HepG2 (cell line): ENCODE data around the gene PCBP1. TPM values are rescaled to one million over a fixed set of nuclear protein-coding genes. Genes with fewer than 3 reads are reported as not detected.

Experiments used
- ATRX ChIP-seq: sonication (generic); formaldehyde crosslinking; IDR thresholded peaks from 2 replicates; pipeline ENCODE4 v1.4.0; 2020; ENCODE audit warnings: missing genetic modification reagents, borderline replicate concordance
- BRD4 ChIP-seq: sonication (generic); formaldehyde crosslinking; IDR thresholded peaks from 2 replicates; pipeline ENCODE4 v1.4.0; 2020; ENCODE audit warnings: missing genetic modification reagents
- CBX5 ChIP-seq: sonication (generic); formaldehyde crosslinking; IDR thresholded peaks from 2 replicates; pipeline ENCODE4 v1.4.0; 2020; ENCODE audit warnings: missing genetic modification reagents, borderline replicate concordance
- ELF3 ChIP-seq: IDR thresholded peaks from 2 replicates; pipeline ENCODE4 v1.6.1; 2016; ENCODE audit warnings: missing genetic modification reagents, missing compliant biosample characterization
- FOXJ3 ChIP-seq: sonication (generic); formaldehyde crosslinking; IDR thresholded peaks from 2 replicates; pipeline ENCODE4 v1.4.0; 2020; ENCODE audit warnings: missing genetic modification reagents, mild to moderate bottlenecking, borderline replicate concordance
- GABPA ChIP-seq, 2 experiments: IDR thresholded peaks; 2 replicates each; pipeline ENCODE4 v1.6.1; 2011 to 2016; ENCODE audit warnings: low read depth in 2 of 2, low read length in 1 of 2, missing biosample characterization in 1 of 2, missing genetic modification characterization in 1 of 2
- GATAD2A ChIP-seq: IDR thresholded peaks from 2 replicates; pipeline ENCODE4 v1.6.1; 2016
- GFI1 ChIP-seq: sonication (generic); formaldehyde crosslinking; IDR thresholded peaks from 2 replicates; pipeline ENCODE4 v1.5.0; 2020; ENCODE audit warnings: missing genetic modification reagents, mild to moderate bottlenecking, borderline replicate concordance
- HOXA3 ChIP-seq: sonication (generic); formaldehyde crosslinking; IDR thresholded peaks from 2 replicates; pipeline ENCODE4 v1.5.0; 2020; ENCODE audit warnings: missing genetic modification reagents
- MAFK ChIP-seq, 2 experiments: IDR thresholded peaks in 1 of 2; conservative IDR thresholded peaks in 1 of 2; 2 replicates each; pipeline ENCODE4 v1.6.1; 2011; ENCODE audit warnings: improper control_type of control experiment in 2 of 2, low read length in 2 of 2
- NR2F6 ChIP-seq, 2 experiments: IDR thresholded peaks; 2 replicates each; pipeline ENCODE4 v1.6.1; 2016; ENCODE audit warnings: antibody characterized with exemption in 1 of 2, mild to moderate bottlenecking in 1 of 2
- RCOR2 ChIP-seq: IDR thresholded peaks from 2 replicates; pipeline ENCODE4 v1.6.1; 2016; ENCODE audit warnings: missing biosample characterization, missing genetic modification reagents
- RXRA ChIP-seq: sonication (generic); formaldehyde crosslinking; IDR thresholded peaks from 2 replicates; pipeline ENCODE4 v1.5.1; 2020; ENCODE audit warnings: missing genetic modification reagents
- SAP130 ChIP-seq: IDR thresholded peaks from 2 replicates; pipeline ENCODE4 v1.6.1; 2016; ENCODE audit warnings: low read depth
- ZFP36L2 ChIP-seq: sonication (generic); formaldehyde crosslinking; IDR thresholded peaks from 2 replicates; pipeline ENCODE4 v1.4.0; 2020; ENCODE audit warnings: missing genetic modification reagents
- ZFX ChIP-seq: sonication (generic); formaldehyde crosslinking; IDR thresholded peaks from 2 replicates; pipeline ENCODE4 v1.4.0; 2020; ENCODE audit warnings: mild to moderate bottlenecking, low read depth, missing genetic modification reagents, moderate library complexity
- ZFY ChIP-seq: sonication (generic); formaldehyde crosslinking; IDR thresholded peaks from 2 replicates; pipeline ENCODE4 v1.4.0; 2020; ENCODE audit warnings: missing genetic modification reagents
- ZMYM4 ChIP-seq: sonication (generic); formaldehyde crosslinking; IDR thresholded peaks from 2 replicates; pipeline ENCODE4 v1.8.1; 2023; ENCODE audit warnings: mild to moderate bottlenecking, missing genetic modification reagents
- ZNF264 ChIP-seq: sonication (generic); formaldehyde crosslinking; IDR thresholded peaks from 2 replicates; pipeline ENCODE4 v1.4.0; 2020; ENCODE audit warnings: missing genetic modification reagents
- ZNF282 ChIP-seq: fragments of 450-650 bp; IDR thresholded peaks from 2 replicates; pipeline ENCODE4 v1.6.1; 2018; ENCODE audit not compliant: partially characterized antibody
- ZNF331 ChIP-seq: sonication (generic); formaldehyde crosslinking; IDR thresholded peaks from 2 replicates; pipeline ENCODE4 v1.4.0; 2020; ENCODE audit warnings: missing genetic modification reagents
- ZNF605 ChIP-seq: sonication (generic); formaldehyde crosslinking; IDR thresholded peaks from 2 replicates; pipeline ENCODE4 v1.8.0; 2022; ENCODE audit warnings: mild to moderate bottlenecking, missing genetic modification reagents
- ZNF7 ChIP-seq: IDR thresholded peaks from 2 replicates; pipeline ENCODE4 v1.6.1; 2016; ENCODE audit warnings: missing biosample characterization, missing genetic modification reagents
- ZNF790 ChIP-seq: sonication (generic); formaldehyde crosslinking; IDR thresholded peaks from 2 replicates; pipeline ENCODE4 v1.8.0; 2022; ENCODE audit warnings: missing genetic modification reagents, mild to moderate bottlenecking, borderline replicate concordance
- polyA plus RNA-seq, 8 experiments: library from polyadenylated mRNA; depleted of rRNA in 3 of 8; stranded (reverse) in 7 of 8; unstranded in 1 of 8; fragments of >200 nt; fragmentation: Illumina TruSeq in 4 of 8; extraction: Trizol in 4 of 8; gene quantifications; 2 replicates each; pipeline versions ENCODE4 v1.2.1 to v1.2.3, GENCODE V29; 2011 to 2016; ENCODE audit warnings: low read depth in 4 of 8, missing spikeins in 1 of 8, mixed read lengths in 1 of 8; ENCODE audit not compliant: insufficient read depth in 1 of 8
- total RNA-seq, 5 experiments: library from RNA; depleted of rRNA; stranded (reverse); fragments of >200 nt; fragmentation: Illumina TruSeq; extraction: Trizol; gene quantifications; 2 replicates each; pipeline ENCODE4 v1.2.3, GENCODE V29; 2016; ENCODE audit warnings: low read depth in 1 of 5
- TF ChIP-seq, protein P1 (sequence below): sonication (generic); formaldehyde crosslinking; IDR thresholded peaks from 2 replicates; pipeline ENCODE4 v1.4.0; 2020; ENCODE audit warnings: missing genetic modification reagents
- TF ChIP-seq, protein P2 (sequence below): sonication (generic); formaldehyde crosslinking; conservative IDR thresholded peaks from 2 replicates; pipeline ENCODE4 v1.4.0; 2020; ENCODE audit warnings: missing genetic modification reagents

PCBP1 gene
- total and polyA plus RNA-seq, 2 of the 13 experiments (the other 11 are each of a cell fraction or from before 2014, with no cell fraction given) = 32.0 to 137 TPM

DNA sequence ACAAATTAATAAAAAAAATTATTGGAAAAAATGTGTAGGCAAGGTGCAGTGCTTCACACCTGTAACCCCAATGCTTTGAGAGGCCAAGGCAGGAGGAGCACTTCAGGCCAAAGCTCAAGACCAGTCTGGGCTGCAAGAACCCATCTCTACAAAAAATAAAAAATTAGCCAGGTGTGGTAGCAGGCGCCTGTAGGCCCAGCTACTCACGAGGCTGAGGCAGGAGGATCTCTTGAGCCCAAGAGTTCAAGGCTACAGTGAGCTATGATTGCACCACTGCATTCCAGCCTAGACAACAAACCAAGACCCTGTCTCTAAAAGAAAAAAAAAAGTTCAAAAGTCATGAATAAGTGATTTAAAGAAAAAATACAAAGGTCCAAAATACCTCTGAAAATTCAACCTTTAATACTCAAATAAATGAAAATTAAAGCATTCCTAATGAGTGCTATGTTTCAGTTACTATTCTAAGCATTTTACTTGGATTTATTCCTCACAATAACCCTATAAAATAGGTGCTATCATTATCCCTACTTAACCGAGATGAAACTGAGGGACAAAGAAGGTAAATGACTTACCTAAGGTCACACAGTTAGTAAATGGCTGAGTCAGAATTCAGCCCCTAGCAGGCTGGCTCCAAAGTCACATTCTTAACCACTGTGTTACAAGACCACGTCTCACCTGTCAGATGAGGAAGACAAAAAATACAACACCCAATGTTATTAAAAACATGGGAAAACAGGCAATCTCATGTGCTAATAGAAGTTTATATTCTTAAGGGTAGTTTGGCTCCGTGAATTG, 36.4 kb upstream of the PCBP1 start (continued):
- TF ChIP-seq, protein P1, sequence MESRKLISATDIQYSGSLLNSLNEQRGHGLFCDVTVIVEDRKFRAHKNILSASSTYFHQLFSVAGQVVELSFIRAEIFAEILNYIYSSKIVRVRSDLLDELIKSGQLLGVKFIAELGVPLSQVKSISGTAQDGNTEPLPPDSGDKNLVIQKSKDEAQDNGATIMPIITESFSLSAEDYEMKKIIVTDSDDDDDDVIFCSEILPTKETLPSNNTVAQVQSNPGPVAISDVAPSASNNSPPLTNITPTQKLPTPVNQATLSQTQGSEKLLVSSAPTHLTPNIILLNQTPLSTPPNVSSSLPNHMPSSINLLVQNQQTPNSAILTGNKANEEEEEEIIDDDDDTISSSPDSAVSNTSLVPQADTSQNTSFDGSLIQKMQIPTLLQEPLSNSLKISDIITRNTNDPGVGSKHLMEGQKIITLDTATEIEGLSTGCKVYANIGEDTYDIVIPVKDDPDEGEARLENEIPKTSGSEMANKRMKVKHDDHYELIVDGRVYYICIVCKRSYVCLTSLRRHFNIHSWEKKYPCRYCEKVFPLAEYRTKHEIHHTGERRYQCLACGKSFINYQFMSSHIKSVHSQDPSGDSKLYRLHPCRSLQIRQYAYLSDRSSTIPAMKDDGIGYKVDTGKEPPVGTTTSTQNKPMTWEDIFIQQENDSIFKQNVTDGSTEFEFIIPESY = peak; percentile 32; the same call in 1 of the 2 replicates
- no peak for TF ChIP-seq BRD4 (CRISPR knock-in tag)
- TF ChIP-seq ZNF790 (CRISPR knock-in tag) = no peak
- TF ChIP-seq ZNF264 = 0 out of 2 replicates have a peak, but pooled peaks have one; percentile 36
- peak; percentile 79; the same call in 1 of the 2 replicates for TF ChIP-seq FOXJ3 (CRISPR knock-in tag)
- peak; percentile 48; the same call in 1 of the 2 replicates for TF ChIP-seq GFI1
- TF ChIP-seq SAP130 (CRISPR knock-in tag) = peak; percentile 36; the same call in 1 of the 2 replicates
- TF ChIP-seq ZFY (CRISPR knock-in tag) = peak; percentile 60
- peak; percentile 67; the same call in 1 of the 2 replicates for TF ChIP-seq CBX5 (CRISPR knock-in tag)
- TF ChIP-seq ZNF282 = no peak
- peak; percentile 73; the same call in 1 of the 2 replicates for TF ChIP-seq RXRA (CRISPR knock-in tag)
- TF ChIP-seq GATAD2A (CRISPR knock-in tag) = peak; percentile 68
- peak; percentile 79 for TF ChIP-seq RCOR2
- TF ChIP-seq, protein P2, sequence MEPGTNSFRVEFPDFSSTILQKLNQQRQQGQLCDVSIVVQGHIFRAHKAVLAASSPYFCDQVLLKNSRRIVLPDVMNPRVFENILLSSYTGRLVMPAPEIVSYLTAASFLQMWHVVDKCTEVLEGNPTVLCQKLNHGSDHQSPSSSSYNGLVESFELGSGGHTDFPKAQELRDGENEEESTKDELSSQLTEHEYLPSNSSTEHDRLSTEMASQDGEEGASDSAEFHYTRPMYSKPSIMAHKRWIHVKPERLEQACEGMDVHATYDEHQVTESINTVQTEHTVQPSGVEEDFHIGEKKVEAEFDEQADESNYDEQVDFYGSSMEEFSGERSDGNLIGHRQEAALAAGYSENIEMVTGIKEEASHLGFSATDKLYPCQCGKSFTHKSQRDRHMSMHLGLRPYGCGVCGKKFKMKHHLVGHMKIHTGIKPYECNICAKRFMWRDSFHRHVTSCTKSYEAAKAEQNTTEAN (CRISPR knock-in tag) = no peak
- TF ChIP-seq ZFP36L2 = no peak
- TF ChIP-seq MAFK (conservative IDR thresholded peaks at IDR 0.05 in 1 of 2, IDR thresholded peaks at IDR 0.05 in 1 of 2; ENCODE audit: low read length in 2 of 2) = peak in 1 of 2 experiments; percentile 27; a peak in 1 of 4 replicates
- TF ChIP-seq ZNF331 = peak; percentile 70; the same call in 1 of the 2 replicates
- no peak for TF ChIP-seq ELF3
- peak; percentile 67 for TF ChIP-seq NR2F6 (IDR thresholded peaks at IDR 0.05)
- TF ChIP-seq NR2F6 (CRISPR knock-in tag; IDR thresholded peaks at IDR 0.05) = peak; percentile 79; the same call in 1 of the 2 replicates
- TF ChIP-seq GABPA (IDR thresholded peaks at IDR 0.05; ENCODE audit: low read depth, low read length) = no peak
- TF ChIP-seq GABPA (CRISPR knock-in tag; IDR thresholded peaks at IDR 0.05; ENCODE audit: low read depth) = 0 out of 2 replicates have a peak, but pooled peaks have one; percentile 12
- no peak for TF ChIP-seq ATRX (CRISPR knock-in tag)
- 0 out of 2 replicates have a peak, but pooled peaks have one; percentile 42 for TF ChIP-seq ZMYM4 (CRISPR knock-in tag)
- TF ChIP-seq HOXA3 (CRISPR knock-in tag) = peak; percentile 49; the same call in 1 of the 2 replicates
- TF ChIP-seq ZNF605 (CRISPR knock-in tag) = no peak
- peak; percentile 45; the same call in 1 of the 2 replicates for TF ChIP-seq ZFX
- TF ChIP-seq ZNF7 (CRISPR knock-in tag) = no peak
